ENCODE results near the gene TOMM22. TPM values are rescaled to one million over a fixed set of nuclear protein-coding genes. Genes with fewer than 3 reads are reported as not detected.

TOMM22 gene
- total and polyA plus RNA-seq, 2 donors (not counting 3 experiments of a cell fraction or from before 2014, with no cell fraction given), result 62.3 to 98.8 TPM

DNA sequence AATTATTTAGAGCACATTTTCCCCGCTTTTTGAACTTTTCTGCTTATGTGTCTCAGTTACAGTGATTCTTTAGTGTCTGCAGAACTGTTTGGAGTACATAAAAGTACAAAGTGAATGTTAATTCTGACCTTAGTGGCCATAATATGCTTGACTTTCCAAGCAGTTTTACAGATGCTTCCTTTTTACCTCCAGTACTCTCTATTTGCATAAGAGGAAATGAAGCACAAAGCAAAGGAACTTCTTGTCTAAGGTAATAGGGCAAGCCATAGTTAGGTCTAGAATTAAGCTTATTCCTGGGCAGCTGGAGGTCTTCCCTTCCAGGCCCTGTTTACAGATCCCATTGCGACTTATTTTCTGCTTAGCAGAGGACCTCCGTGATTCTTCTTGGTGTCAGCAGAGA, 27.5 kb downstream of the TOMM22 start:
- H2AFZ ChIP-seq (ENCODE audit: low read depth, low read length), result no peak overlapping the region
- intact Hi-C loops (cut with micrococcal nuclease) (loop anchor here (10.0 kb wide), 1 partner anchor 205 kb away; the partner anchor contains the start of gene DDX17), dilution Hi-C loops (cut with MboI; ENCODE audit: extremely low pct_ligation_motif_present, low sequenced_read_pairs) (no loop called here)
- TF ChIP-seq, protein P1, sequence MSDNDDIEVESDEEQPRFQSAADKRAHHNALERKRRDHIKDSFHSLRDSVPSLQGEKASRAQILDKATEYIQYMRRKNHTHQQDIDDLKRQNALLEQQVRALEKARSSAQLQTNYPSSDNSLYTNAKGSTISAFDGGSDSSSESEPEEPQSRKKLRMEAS (IDR thresholded peaks at IDR 0.05; ENCODE audit: insufficient read depth, insufficient read length), result no peak
- TF ChIP-seq POLR2AphosphoS5 (IDR thresholded peaks at IDR 0.05; ENCODE audit: insufficient read depth, low read depth, low read length), result no peak
- TF ChIP-seq EZH2 (IDR thresholded peaks at IDR 0.05; ENCODE audit: borderline replicate concordance, low read depth, low read length, severe bottlenecking), result no peak
- TF ChIP-seq, protein P2, sequence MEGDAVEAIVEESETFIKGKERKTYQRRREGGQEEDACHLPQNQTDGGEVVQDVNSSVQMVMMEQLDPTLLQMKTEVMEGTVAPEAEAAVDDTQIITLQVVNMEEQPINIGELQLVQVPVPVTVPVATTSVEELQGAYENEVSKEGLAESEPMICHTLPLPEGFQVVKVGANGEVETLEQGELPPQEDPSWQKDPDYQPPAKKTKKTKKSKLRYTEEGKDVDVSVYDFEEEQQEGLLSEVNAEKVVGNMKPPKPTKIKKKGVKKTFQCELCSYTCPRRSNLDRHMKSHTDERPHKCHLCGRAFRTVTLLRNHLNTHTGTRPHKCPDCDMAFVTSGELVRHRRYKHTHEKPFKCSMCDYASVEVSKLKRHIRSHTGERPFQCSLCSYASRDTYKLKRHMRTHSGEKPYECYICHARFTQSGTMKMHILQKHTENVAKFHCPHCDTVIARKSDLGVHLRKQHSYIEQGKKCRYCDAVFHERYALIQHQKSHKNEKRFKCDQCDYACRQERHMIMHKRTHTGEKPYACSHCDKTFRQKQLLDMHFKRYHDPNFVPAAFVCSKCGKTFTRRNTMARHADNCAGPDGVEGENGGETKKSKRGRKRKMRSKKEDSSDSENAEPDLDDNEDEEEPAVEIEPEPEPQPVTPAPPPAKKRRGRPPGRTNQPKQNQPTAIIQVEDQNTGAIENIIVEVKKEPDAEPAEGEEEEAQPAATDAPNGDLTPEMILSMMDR (IDR thresholded peaks at IDR 0.05; ENCODE audit: extremely low read depth in 1 of 2, insufficient read depth in 1 of 2, low read depth in 1 of 2, low read length in 2 of 2), result no peak
- no peak for TF ChIP-seq POLR2A (IDR thresholded peaks at IDR 0.05; ENCODE audit: low read depth, low read length)
- TF ChIP-seq GATA2 (IDR thresholded peaks at IDR 0.05; ENCODE audit: insufficient read depth, insufficient read length, low read depth, low read length), result no peak
- no peak for TF ChIP-seq JUN (IDR thresholded peaks at IDR 0.05; ENCODE audit: borderline replicate concordance, insufficient read depth, insufficient read length, low read depth)
- TF ChIP-seq MYC (IDR thresholded peaks at IDR 0.05; ENCODE audit: low read depth, low read length), result no peak
- TF ChIP-seq FOS (IDR thresholded peaks at IDR 0.05; ENCODE audit: borderline replicate concordance, insufficient read depth, low read length), result no peak
- BruUV-seq (replicated peaks), result no TSS peak
- H4K20me1 ChIP-seq (replicated peaks; ENCODE audit: control insufficient read depth, extremely low read depth, insufficient read depth, low read length), result peaks cover 7% of the 10 kb centered on the region
- H3K4me3 ChIP-seq (replicated peaks in 1 of 3; ENCODE audit: insufficient read depth in 1 of 3, low read depth in 1 of 3, low read length in 3 of 3), result no peak overlapping the region
- FAIRE-seq (no peak), DNase-seq (ENCODE audit: low read depth, low spot score) (peak; percentile 24)
- ChIA-PET POLR2A (no interaction called here), CTCF (interaction anchor here (0.9 kb wide), 1 partner anchor 16 kb away, joined by 3 read pairs; no protein-coding TSS in a partner anchor)
- no peak overlapping the region for H3K27ac ChIP-seq (ENCODE audit: insufficient read depth, low read depth, low read length)
- H3K4me2 ChIP-seq (ENCODE audit: insufficient read depth, low read length), result no peak overlapping the region
- peaks cover 79% of the 10 kb centered on the region for H3K79me2 ChIP-seq (ENCODE audit: control insufficient read depth, insufficient read depth, low read length)
- peaks cover 0 to 3% of the 10 kb centered on the region in 2 experiments for H3K36me3 ChIP-seq (ENCODE audit: control insufficient read depth in 2 of 2, extremely low read depth in 1 of 2, insufficient read depth in 2 of 2, low read length in 2 of 2)
- peaks cover 28% of the 10 kb centered on the region for H3K4me1 ChIP-seq (ENCODE audit: control insufficient read depth, extremely low read depth, insufficient read depth, low read length)
- H3K9me3 ChIP-seq (replicated peaks; ENCODE audit: control insufficient read depth, insufficient read depth, low read length), result no peaks in the 10 kb centered on the region
- H3K9ac ChIP-seq (replicated peaks; ENCODE audit: extremely low read depth, insufficient read depth, low read length), result no peak overlapping the region
- H3K9me1 ChIP-seq (replicated peaks; ENCODE audit: control insufficient read depth, extremely low read depth, insufficient read depth, low read length), result no peaks in the 10 kb centered on the region
- H3K27me3 ChIP-seq (ENCODE audit: control insufficient read depth in 2 of 2, insufficient read depth in 2 of 2, low read length in 2 of 2), result no peaks in the 10 kb centered on the region

All from endothelial cell of umbilical vein (primary cell).